Activated T-helper 1 cell treated with anti-CD3 and anti-CD28 coated beads, Interleukin-2, amount 50 U/mL, for 16 hours (primary cell): ENCODE measurements around the gene DGKI.
"Not testable (repeated sequence)": the region's sequence is repeated elsewhere in the genome, so short reads cannot be mapped to it uniquely, and the experiment has no call there.

Experiments
- DNase-seq, 2 donors: peaks; one replicate each; pipeline ENCODE4 v3.0.0-alpha.2; 2020; ENCODE audit warnings: low read depth in 1 of 2, low spot score in 1 of 2

DGKI gene

GRCh38 chr7:137743021-137743420, 103.8 kb downstream of the DGKI start:
- no peak for DNase-seq

- no peak for DNase-seq
Observed at GRCh38 chr7:137742051-137742450, 104.7 kb downstream of the DGKI start.

GRCh38 chr7:137741443-137741842, 105.3 kb downstream of the DGKI start:
- no peak for DNase-seq

GRCh38 chr7:137734221-137734620, 112.6 kb downstream of the DGKI start:
- DNase-seq: no peak

- no peak for DNase-seq
Observed at GRCh38 chr7:137732168-137732567, 114.6 kb downstream of the DGKI start.

- no peak for DNase-seq
Observed at GRCh38 chr7:137731436-137731835, 115.3 kb downstream of the DGKI start.

GRCh38 chr7:137728426-137728825, 118.3 kb downstream of the DGKI start:
- no peak for DNase-seq

- DNase-seq: no peak
Observed at GRCh38 chr7:137727413-137727812, 119.4 kb downstream of the DGKI start.

GRCh38 chr7:137718355-137718754, 128.4 kb downstream of the DGKI start:
- DNase-seq: no peak

- no peak for DNase-seq
Observed at GRCh38 chr7:137717811-137718271, 128.9 kb downstream of the DGKI start.

GRCh38 chr7:137717045-137717444, 129.7 kb downstream of the DGKI start:
- no peak for DNase-seq

GRCh38 chr7:137716061-137716460, 130.7 kb downstream of the DGKI start:
- no peak for DNase-seq

- DNase-seq: no peak
Observed at GRCh38 chr7:137715533-137715932, 131.2 kb downstream of the DGKI start.

GRCh38 chr7:137715121-137715520, 131.7 kb downstream of the DGKI start:
- DNase-seq: no peak

GRCh38 chr7:137706330-137706729, 140.4 kb downstream of the DGKI start:
- not testable (repeated sequence) for DNase-seq

- DNase-seq: no peak
Observed at GRCh38 chr7:137704723-137705122, 142.1 kb downstream of the DGKI start.

GRCh38 chr7:137703291-137704010, 143.3 kb downstream of the DGKI start:
- no peak for DNase-seq

- no peak for DNase-seq
Observed at GRCh38 chr7:137696988-137697387, 149.8 kb downstream of the DGKI start.

GRCh38 chr7:137696376-137696775, 150.4 kb downstream of the DGKI start:
- no peak for DNase-seq

- no peak for DNase-seq
Observed at GRCh38 chr7:137695942-137696341, 150.8 kb downstream of the DGKI start.

- no peak for DNase-seq
Observed at GRCh38 chr7:137695494-137695893, 151.3 kb downstream of the DGKI start.

GRCh38 chr7:137694405-137694804, 152.4 kb downstream of the DGKI start:
- DNase-seq: no peak

- DNase-seq: no peak
Observed at GRCh38 chr7:137692399-137692798, 154.4 kb downstream of the DGKI start.
